Activated B cell treated with CpG ODN at 0.5 μM for 24 hours (primary cell): ENCODE results near the gene CARS1. TPM values are rescaled to one million over a fixed set of nuclear protein-coding genes. Genes with fewer than 3 reads are reported as not detected.

Source experiments
- ATAC-seq: fragments of 200-7000 bp; cut with Tn5 transposase; one replicate; pipeline ENCODE4 v1.10.0; 2021; ENCODE audit warnings: low read depth, mild to moderate bottlenecking, moderate library complexity
- CTCF ChIA-PET: fragments of 350-600 bp; sonication (Branson Sonifier 250); formaldehyde crosslinking; loops from one replicate; lab custom pipeline; 2021; ENCODE audit warnings: antibody characterized with exemption; lab: Charles Lee
- POLR2A ChIA-PET: fragments of 350-600 bp; sonication (Branson Sonifier 250); formaldehyde crosslinking; loops from one replicate; lab custom pipeline; 2021; ENCODE audit warnings: antibody characterized with exemption; lab: Charles Lee
- DNase-seq: peaks from one replicate; pipeline ENCODE4 v3.0.0; 2022
- H3K27ac Mint-ChIP-seq: one replicate; pipeline ENCODE4 v1.8.0; 2020; ENCODE audit warnings: mixed read lengths
- H3K27me3 Mint-ChIP-seq: one replicate; pipeline ENCODE4 v1.8.0; 2021; ENCODE audit warnings: mixed read lengths
- H3K36me3 Mint-ChIP-seq: one replicate; pipeline ENCODE4 v1.8.0; 2021; ENCODE audit warnings: low read depth, mixed read lengths
- H3K4me1 Mint-ChIP-seq: one replicate; pipeline ENCODE4 v1.8.0; 2021; ENCODE audit warnings: mixed read lengths
- H3K4me3 Mint-ChIP-seq: one replicate; pipeline ENCODE4 v1.8.0; 2020; ENCODE audit warnings: mild to moderate bottlenecking, mixed read lengths
- H3K9me3 Mint-ChIP-seq: one replicate; pipeline ENCODE4 v1.8.0; 2020; ENCODE audit warnings: mixed read lengths
- CTCF ChIP-seq: fragments of 200-600 bp; IDR thresholded peaks from one replicate; pipeline ENCODE4 v1.8.0; 2022; ENCODE audit warnings: antibody characterized with exemption, mild to moderate bottlenecking
- intact Hi-C: fragments of 100-400 bp; cut with micrococcal nuclease; formaldehyde crosslinking; loops from one replicate; pipeline ENCODE4 v1.15.1; 2024
- total RNA-seq: library from RNA; stranded (reverse); gene quantifications from 2 replicates; pipeline ENCODE4 v1.2.3, GENCODE V29; 2022

Gene CARS1
- total RNA-seq, 1 donor from 2014 or later = 110 TPM

GRCh38 chr11:2980168-2980840 lies 76.9 kb downstream of the CARS1 start:
- ChIA-PET POLR2A (no interaction called here), CTCF (no interaction called here)
- TF ChIP-seq CTCF = no peak
- H3K4me3 Mint-ChIP-seq = no peak overlapping the region
- intact Hi-C loops = no loop called here
- no peaks in the 10 kb centered on the region for H3K9me3 Mint-ChIP-seq
- no peaks in the 10 kb centered on the region for H3K27me3 Mint-ChIP-seq
- peaks cover 29% of the 10 kb centered on the region for H3K4me1 Mint-ChIP-seq
- peaks cover 51% of the 10 kb centered on the region for H3K36me3 Mint-ChIP-seq
- H3K27ac Mint-ChIP-seq = no peak overlapping the region
- ATAC-seq (no peak), DNase-seq (no peak)

- intact Hi-C loops = no loop called here
- Mint-ChIP-seq H3K4me1 (peaks cover 7% of the 10 kb centered on the region), H3K4me3 (no peak overlapping the region), H3K27ac (no peak overlapping the region), H3K27me3 (no peaks in the 10 kb centered on the region), H3K9me3 (no peaks in the 10 kb centered on the region), H3K36me3 (peaks cover 72% of the 10 kb centered on the region)
- ChIA-PET CTCF (interaction anchor here (3.3 kb wide), 1 partner anchor 113 kb away, joined by 49 read pairs; no protein-coding TSS in a partner anchor), POLR2A (no interaction called here)
- no peak for DNase-seq
- no peak for ATAC-seq
- no peak for TF ChIP-seq CTCF
Observed at GRCh38 chr11:2977113-2977512, 80.1 kb downstream of the CARS1 start.

GRCh38 chr11:2976294-2977063 lies 80.7 kb downstream of the CARS1 start:
- DNase-seq (no peak), ATAC-seq (no peak)
- Mint-ChIP-seq H3K4me3 (no peak overlapping the region), H3K27me3 (no peaks in the 10 kb centered on the region), H3K9me3 (no peaks in the 10 kb centered on the region), H3K27ac (no peak overlapping the region), H3K4me1 (peaks cover 2% of the 10 kb centered on the region), H3K36me3 (peaks cover 72% of the 10 kb centered on the region)
- intact Hi-C loops = loop anchor here (1.0 kb wide), 1 partner anchor 45 kb away; no protein-coding TSS in a partner anchor
- ChIA-PET CTCF (interaction anchor here (1.1 to 3.3 kb wide), 3 partner anchors 10 to 117 kb away, joined by 3 to 49 read pairs (median 3); no protein-coding TSS in a partner anchor), POLR2A (interaction anchor here (1.9 kb wide), 1 partner anchor 12 kb away, joined by 5 read pairs; no protein-coding TSS in a partner anchor)
- TF ChIP-seq CTCF = no peak

GRCh38 chr11:2975594-2975993 lies 81.6 kb downstream of the CARS1 start:
- Mint-ChIP-seq H3K36me3 (peaks cover 80% of the 10 kb centered on the region), H3K4me3 (no peak overlapping the region), H3K9me3 (no peaks in the 10 kb centered on the region), H3K4me1 (peaks cover 2% of the 10 kb centered on the region), H3K27me3 (no peaks in the 10 kb centered on the region), H3K27ac (no peak overlapping the region)
- DNase-seq = no peak
- intact Hi-C loops = loop anchor here (1.0 kb wide), 1 partner anchor 116 kb away; no protein-coding TSS in a partner anchor
- no peak for TF ChIP-seq CTCF
- ChIA-PET CTCF (interaction anchor here (0.6 to 3.3 kb wide), 4 partner anchors 11 to 118 kb away, joined by 3 to 49 read pairs (median 3); no protein-coding TSS in a partner anchor), POLR2A (interaction anchor here (1.1 to 1.9 kb wide), 2 partner anchors 13 to 116 kb away, joined by 3 to 5 read pairs; no protein-coding TSS in a partner anchor)
- ATAC-seq = peak; percentile 52

GRCh38 chr11:2974272-2974671 lies 83.0 kb downstream of the CARS1 start:
- DNase-seq = no peak
- Mint-ChIP-seq H3K9me3 (no peaks in the 10 kb centered on the region), H3K4me3 (no peak overlapping the region), H3K27me3 (no peaks in the 10 kb centered on the region), H3K27ac (no peak overlapping the region), H3K36me3 (peaks cover 92% of the 10 kb centered on the region), H3K4me1 (peaks cover 2% of the 10 kb centered on the region)
- ChIA-PET CTCF (interaction anchor here (3.3 kb wide), 1 partner anchor 116 kb away, joined by 49 read pairs; no protein-coding TSS in a partner anchor), POLR2A (no interaction called here)
- TF ChIP-seq CTCF = no peak
- ATAC-seq = no peak
- intact Hi-C loops = no loop called here
